CD14-positive monocyte (primary cell): ENCODE results near the gene HNMT. TPM values are rescaled to one million over a fixed set of nuclear protein-coding genes. Genes with fewer than 3 reads are reported as not detected.

Source experiments
- DNase-seq, 3 donors: peaks; one replicate each; pipeline ENCODE4 v3.0.0-alpha.2; 2011 to 2022
- H2AFZ ChIP-seq: 2 replicates; pipeline ENCODE4 v1.6.0; 2012; ENCODE audit warnings: mild to moderate bottlenecking, low read depth, low read length, inconsistent platforms; ENCODE audit not compliant: insufficient read depth, poor library complexity, severe bottlenecking
- H3K27ac ChIP-seq, 2 donors: 1 replicate in 1 of 2; 2 replicates in 1 of 2; pipeline ENCODE4 v1.5.1; 2012 to 2013; ENCODE audit warnings: low read length in 2 of 2, control low read depth in 1 of 2, inconsistent platforms in 1 of 2, low read depth in 1 of 2, mild to moderate bottlenecking in 1 of 2
- H3K27me3 ChIP-seq, 2 donors: one replicate each; pipeline versions ENCODE4 v1.6.0 to v1.6.1; 2011 to 2013; ENCODE audit warnings: low read length in 2 of 2; ENCODE audit not compliant: control insufficient read depth in 2 of 2, insufficient read depth in 2 of 2
- H3K36me3 ChIP-seq, 2 donors: replicated peaks in 1 of 2; 1 replicate in 1 of 2; 2 replicates in 1 of 2; pipeline versions ENCODE4 v1.5.1 to v1.6.1; 2012 to 2013; ENCODE audit warnings: low read length in 2 of 2, control low read depth in 1 of 2, inconsistent platforms in 1 of 2, mild to moderate bottlenecking in 1 of 2; ENCODE audit not compliant: insufficient read depth in 2 of 2, control insufficient read depth in 1 of 2
- H3K4me1 ChIP-seq, 2 donors: 1 replicate in 1 of 2; 2 replicates in 1 of 2; pipeline versions ENCODE4 v1.5.1 to v1.6.1; 2012 to 2013; ENCODE audit warnings: low read length in 2 of 2, control low read depth in 1 of 2, inconsistent platforms in 1 of 2, mild to moderate bottlenecking in 1 of 2, moderate library complexity in 1 of 2; ENCODE audit not compliant: insufficient read depth in 2 of 2, control insufficient read depth in 1 of 2
- H3K4me2 ChIP-seq: replicated peaks from 2 replicates; pipeline ENCODE3; 2012; ENCODE audit warnings: low read length, moderate library complexity, mild to moderate bottlenecking; ENCODE audit not compliant: poor library complexity, severe bottlenecking; ENCODE audit errors: extremely low read depth
- H3K4me3 ChIP-seq, 3 experiments: fragments of 200-600 bp in 1 of 3; sonication (generic) in 1 of 3; replicated peaks in 1 of 3; 1 replicate in 2 of 3; 2 replicates in 1 of 3; pipeline ENCODE4 v1.5.1; 2011 to 2013; ENCODE audit warnings: low read length in 3 of 3, mild to moderate bottlenecking in 3 of 3, control low read depth in 2 of 3, low read depth in 2 of 3, inconsistent platforms in 1 of 3, moderate library complexity in 1 of 3
- H3K79me2 ChIP-seq: 2 replicates; pipeline ENCODE4 v1.6.0; 2012; ENCODE audit warnings: mild to moderate bottlenecking, control low read depth, inconsistent platforms, low read length, moderate library complexity; ENCODE audit not compliant: insufficient read depth
- H3K9ac ChIP-seq: 2 replicates; pipeline ENCODE4 v1.6.0; 2017; ENCODE audit warnings: low read length, mild to moderate bottlenecking; ENCODE audit not compliant: insufficient read depth, poor library complexity, severe bottlenecking
- H3K9me3 ChIP-seq, 2 donors: replicated peaks in 1 of 2; 1 replicate in 1 of 2; 2 replicates in 1 of 2; pipeline versions ENCODE4 v1.5.1 to v1.6.1; 2012 to 2013; ENCODE audit warnings: low read length in 2 of 2, control low read depth in 1 of 2; ENCODE audit not compliant: control insufficient read depth in 1 of 2, insufficient read depth in 1 of 2
- H4K20me1 ChIP-seq: 2 replicates; pipeline ENCODE4 v1.6.0; 2012; ENCODE audit warnings: mild to moderate bottlenecking, low read length, control low read depth, moderate library complexity; ENCODE audit not compliant: insufficient read depth
- H3K27ac Mint-ChIP-seq, 7 donors: one replicate each; pipeline ENCODE4 v1.8.0; 2020; ENCODE audit warnings: mild to moderate bottlenecking in 7 of 7, mixed read lengths in 7 of 7, moderate library complexity in 6 of 7, inconsistent platforms in 2 of 7
- H3K27me3 Mint-ChIP-seq, 3 donors: one replicate each; pipeline ENCODE4 v1.8.0; 2021 to 2022; ENCODE audit warnings: low read depth in 3 of 3, mild to moderate bottlenecking in 3 of 3, mixed read lengths in 3 of 3, moderate library complexity in 3 of 3, inconsistent platforms in 1 of 3
- H3K36me3 Mint-ChIP-seq, 2 donors: one replicate each; pipeline ENCODE4 v1.8.0; 2020; ENCODE audit warnings: mixed read lengths in 2 of 2, inconsistent platforms in 1 of 2, mild to moderate bottlenecking in 1 of 2
- H3K4me1 Mint-ChIP-seq: one replicate; pipeline ENCODE4 v1.8.0; 2020; ENCODE audit warnings: mild to moderate bottlenecking, mixed read lengths
- H3K4me3 Mint-ChIP-seq, 2 donors: one replicate each; pipeline ENCODE4 v1.8.0; 2020; ENCODE audit warnings: mild to moderate bottlenecking in 2 of 2, mixed read lengths in 2 of 2, moderate library complexity in 1 of 2
- H3K9me3 Mint-ChIP-seq, 7 donors: one replicate each; pipeline ENCODE4 v1.8.0; 2020 to 2022; ENCODE audit warnings: mixed read lengths in 7 of 7, mild to moderate bottlenecking in 6 of 7, moderate library complexity in 6 of 7, inconsistent platforms in 2 of 7
- CTCF ChIP-seq: fragments of 200-600 bp; IDR thresholded peaks from one replicate; pipeline ENCODE4 v1.8.0; 2022; ENCODE audit warnings: antibody characterized with exemption, mild to moderate bottlenecking
- WGBS: methylation state at CpG from one replicate; pipeline ENCODE4 v1.1.5; 2013; ENCODE audit warnings: missing lambda C conversion rate; ENCODE audit not compliant: insufficient coverage; 5-methylcytosine and 5-hydroxymethylcytosine counted together
- intact Hi-C, 2 donors: fragments of 100-400 bp; cut with micrococcal nuclease; formaldehyde crosslinking; loops; one replicate each; pipeline versions ENCODE4 v1.15.0 to v1.15.1; 2023
- polyA plus RNA-seq, 3 donors: library from polyadenylated mRNA; depleted of rRNA in 1 of 3; unstranded in 2 of 3; stranded (reverse) in 1 of 3; fragments of 300-500 nt in 2 of 3; fragments of >200 nt in 1 of 3; fragmentation: Illumina TruSeq in 2 of 3; gene quantifications; 1 replicate in 2 of 3; 2 replicates in 1 of 3; pipeline ENCODE4 v1.2.3, GENCODE V29; 2012 to 2021

HNMT gene
- polyA plus RNA-seq, 3 donors: 83.0 to 118 (median 109) TPM

GRCh38 chr2:138018866-138019688 is 54.8 kb downstream of the HNMT start:
- Histone ChIP-seq H3K9ac (no peak overlapping the region), H3K27me3 (no peaks in the 10 kb centered on the region), H3K36me3 (peaks cover 10 to 20% of the 10 kb centered on the region in 2 donors), H3K27ac (no peak overlapping the region), H2AFZ (no peak overlapping the region), H3K4me3 (no peak overlapping the region), H3K4me2 (no peak overlapping the region), H3K79me2 (no peaks in the 10 kb centered on the region), H3K4me1 (peaks cover 0 to 5% of the 10 kb centered on the region in 2 donors), H3K9me3 (no peaks in the 10 kb centered on the region), H4K20me1 (no peaks in the 10 kb centered on the region)
- peaks cover 12 to 26% of the 10 kb centered on the region in 2 donors for H3K36me3 Mint-ChIP-seq
- peaks cover 0 to 2% (median 0%) of the 10 kb centered on the region in 7 donors for H3K9me3 Mint-ChIP-seq
- WGBS: 86% methylated on average over 1 of the region's 3 CpGs
- no peak overlapping the region for H3K4me3 Mint-ChIP-seq
- H3K27ac Mint-ChIP-seq: no peak overlapping the region
- DNase-seq: no peak
- no peak for TF ChIP-seq CTCF
- H3K4me1 Mint-ChIP-seq: no peaks in the 10 kb centered on the region
- no peaks in the 10 kb centered on the region for H3K27me3 Mint-ChIP-seq
- intact Hi-C loops: no loop called here

GRCh38 chr2:138020432-138020831 is 56.2 kb downstream of the HNMT start:
- H3K36me3 ChIP-seq: peaks cover 7 to 12% of the 10 kb centered on the region in 2 donors
- no peak overlapping the region for H3K9ac ChIP-seq
- no peak overlapping the region for H3K4me3 ChIP-seq
- Mint-ChIP-seq H3K4me3 (no peak overlapping the region), H3K4me1 (no peaks in the 10 kb centered on the region), H3K9me3 (peaks cover 0 to 2% (median 0%) of the 10 kb centered on the region in 7 donors), H3K27me3 (no peaks in the 10 kb centered on the region), H3K27ac (no peak overlapping the region), H3K36me3 (peaks cover 8 to 22% of the 10 kb centered on the region in 2 donors)
- no peak overlapping the region for H3K4me2 ChIP-seq
- no peaks in the 10 kb centered on the region for H3K79me2 ChIP-seq
- no CpG with 5 or more reads among the region's 1 CpG for WGBS
- no peak overlapping the region for H2AFZ ChIP-seq
- no peak for DNase-seq
- peaks cover 0 to 5% of the 10 kb centered on the region in 2 donors for H3K4me1 ChIP-seq
- TF ChIP-seq CTCF: no peak
- no peaks in the 10 kb centered on the region for H3K9me3 ChIP-seq
- intact Hi-C loops: no loop called here
- no peaks in the 10 kb centered on the region for H3K27me3 ChIP-seq
- H4K20me1 ChIP-seq: no peaks in the 10 kb centered on the region
- H3K27ac ChIP-seq: no peak overlapping the region
